ENCODE measurements around the gene SMAD2. TPM values are rescaled to one million over a fixed set of nuclear protein-coding genes. Genes with fewer than 3 reads are reported as not detected.
A peak's percentile ranks its signal among the peaks of the same experiment; 100 is the strongest.

The SMAD2 gene
- total RNA-seq, 1 experiment from 2014 or later = 25.5 TPM

GRCh38 chr18:47915930-47916329 is 14.5 kb downstream of the SMAD2 start:
- Histone ChIP-seq H3K27me3 (ENCODE audit: low read length) (no peaks in the 10 kb centered on the region), H3K4me3 (ENCODE audit: low read length) (no peak overlapping the region), H2AFZ (ENCODE audit: low read length) (no peak overlapping the region), H3K36me3 (ENCODE audit: low read depth, low read length) (no peaks in the 10 kb centered on the region), H3K4me1 (ENCODE audit: insufficient read depth, low read length) (peaks cover 21% of the 10 kb centered on the region), H3K4me2 (ENCODE audit: low read length) (peak overlapping the region; percentile 37; the same call in 1 of the 2 replicates), H3K79me2 (ENCODE audit: low read length) (peaks cover 90% of the 10 kb centered on the region), H3K9me2 (replicated peaks; ENCODE audit: low read length) (no peaks in the 10 kb centered on the region), H3F3A (ENCODE audit: low read length, unreplicated experiment) (no peaks in the 10 kb centered on the region), H4K20me1 (ENCODE audit: low read length) (no peaks in the 10 kb centered on the region), H3K27ac (ENCODE audit: low read length) (peak overlapping the region; percentile 78), H3K9me3 (ENCODE audit: low read length) (no peaks in the 10 kb centered on the region), H3K9ac (ENCODE audit: low read length) (peak overlapping the region; percentile 66)
- POLR2A ChIA-PET (ENCODE audit: unreplicated experiment) = interaction anchor here (0.5 kb wide), 1 partner anchor 15 kb away, joined by 5 read pairs; no protein-coding TSS in a partner anchor
- no TSS peak for BruUV-seq (replicated peaks)
- DNase-seq (peak; percentile 48), ATAC-seq (peak; percentile 73)
- intact Hi-C loops (cut with micrococcal nuclease) = loop anchor here (5.0 kb wide), 1 partner anchor 34 kb away; no protein-coding TSS in a partner anchor
- no peak for TF ChIP-seq CTCF (conservative IDR thresholded peaks at IDR 0.05; ENCODE audit: low read depth, low read length)
- TF ChIP-seq EZH2phosphoT487 (IDR thresholded peaks at IDR 0.05; ENCODE audit: borderline replicate concordance, low read length) = no peak
- TF ChIP-seq EZH2 (IDR thresholded peaks at IDR 0.05; ENCODE audit: low read length, unreplicated experiment) = no peak
- CTCF ChIA-PET = no interaction called here

- H3K9ac ChIP-seq (ENCODE audit: low read length) = peak overlapping the region; percentile 60
- peak overlapping the region; percentile 78 for H3K27ac ChIP-seq (ENCODE audit: low read length)
- H3K36me3 ChIP-seq (ENCODE audit: low read depth, low read length) = no peaks in the 10 kb centered on the region
- H4K20me1 ChIP-seq (ENCODE audit: low read length) = no peaks in the 10 kb centered on the region
- H3F3A ChIP-seq (ENCODE audit: low read length, unreplicated experiment) = no peaks in the 10 kb centered on the region
- no TSS peak for BruUV-seq (replicated peaks)
- H3K9me2 ChIP-seq (replicated peaks; ENCODE audit: low read length) = no peaks in the 10 kb centered on the region
- peaks cover 83% of the 10 kb centered on the region for H3K79me2 ChIP-seq (ENCODE audit: low read length)
- intact Hi-C loops (cut with micrococcal nuclease) = loop anchor here (5.0 kb wide), 1 partner anchor 33 kb away; no protein-coding TSS in a partner anchor
- no peak for TF ChIP-seq EZH2 (IDR thresholded peaks at IDR 0.05; ENCODE audit: low read length, unreplicated experiment)
- TF ChIP-seq EZH2phosphoT487 (IDR thresholded peaks at IDR 0.05; ENCODE audit: borderline replicate concordance, low read length) = no peak
- TF ChIP-seq CTCF (conservative IDR thresholded peaks at IDR 0.05; ENCODE audit: low read depth, low read length) = no peak
- H2AFZ ChIP-seq (ENCODE audit: low read length) = no peak overlapping the region
- H3K4me1 ChIP-seq (ENCODE audit: insufficient read depth, low read length) = peaks cover 21% of the 10 kb centered on the region
- peak; percentile 66 for ATAC-seq
- ChIA-PET CTCF (no interaction called here), POLR2A (ENCODE audit: unreplicated experiment) (interaction anchor here (0.5 kb wide), 1 partner anchor 16 kb away, joined by 5 read pairs; no protein-coding TSS in a partner anchor)
- H3K4me2 ChIP-seq (ENCODE audit: low read length) = peak overlapping the region; percentile 37; the same call in 1 of the 2 replicates
- no peaks in the 10 kb centered on the region for H3K27me3 ChIP-seq (ENCODE audit: low read length)
- H3K9me3 ChIP-seq (ENCODE audit: low read length) = no peaks in the 10 kb centered on the region
- no peak overlapping the region for H3K4me3 ChIP-seq (ENCODE audit: low read length)
- DNase-seq = peak; percentile 26
These were observed 15.2 kb downstream of the SMAD2 start for GRCh38 chr18:47915229-47915628.

GRCh38 chr18:47912794-47913585 is 17.5 kb downstream of the SMAD2 start:
- no peaks in the 10 kb centered on the region for H3K36me3 ChIP-seq (ENCODE audit: low read depth, low read length)
- no peak overlapping the region for H3K9ac ChIP-seq (ENCODE audit: low read length)
- ATAC-seq (no peak), DNase-seq (no peak)
- CTCF ChIA-PET = no interaction called here
- peaks cover 83% of the 10 kb centered on the region for H3K79me2 ChIP-seq (ENCODE audit: low read length)
- no peak overlapping the region for H3K4me2 ChIP-seq (ENCODE audit: low read length)
- no peak overlapping the region for H2AFZ ChIP-seq (ENCODE audit: low read length)
- BruUV-seq (replicated peaks) = no TSS peak
- no peaks in the 10 kb centered on the region for H3K27me3 ChIP-seq (ENCODE audit: low read length)
- no peak for TF ChIP-seq EZH2 (IDR thresholded peaks at IDR 0.05; ENCODE audit: low read length, unreplicated experiment)
- TF ChIP-seq EZH2phosphoT487 (IDR thresholded peaks at IDR 0.05; ENCODE audit: borderline replicate concordance, low read length) = no peak
- no peak for TF ChIP-seq CTCF (conservative IDR thresholded peaks at IDR 0.05; ENCODE audit: low read depth, low read length)
- peaks cover 21% of the 10 kb centered on the region for H3K4me1 ChIP-seq (ENCODE audit: insufficient read depth, low read length)
- intact Hi-C loops (cut with micrococcal nuclease) = no loop called here
- POLR2A ChIA-PET (ENCODE audit: unreplicated experiment) = no interaction called here
- H3K27ac ChIP-seq (ENCODE audit: low read length) = no peak overlapping the region
- H3K4me3 ChIP-seq (ENCODE audit: low read length) = no peak overlapping the region
- H3K9me3 ChIP-seq (ENCODE audit: low read length) = no peaks in the 10 kb centered on the region
- H3K9me2 ChIP-seq (replicated peaks; ENCODE audit: low read length) = no peaks in the 10 kb centered on the region
- H4K20me1 ChIP-seq (ENCODE audit: low read length) = no peaks in the 10 kb centered on the region
- H3F3A ChIP-seq (ENCODE audit: low read length, unreplicated experiment) = no peaks in the 10 kb centered on the region
